CD14-positive monocyte (primary cell): ENCODE results near the gene UBR3. TPM values are rescaled to one million over a fixed set of nuclear protein-coding genes. Genes with fewer than 3 reads are reported as not detected.

Source experiments
- DNase-seq, 3 donors: peaks; one replicate each; pipeline ENCODE4 v3.0.0-alpha.2; 2011 to 2022
- H2AFZ ChIP-seq: 2 replicates; pipeline ENCODE4 v1.6.0; 2012; ENCODE audit warnings: mild to moderate bottlenecking, low read depth, low read length, inconsistent platforms; ENCODE audit not compliant: insufficient read depth, poor library complexity, severe bottlenecking
- H3K27ac ChIP-seq, 2 donors: 1 replicate in 1 of 2; 2 replicates in 1 of 2; pipeline ENCODE4 v1.5.1; 2012 to 2013; ENCODE audit warnings: low read length in 2 of 2, control low read depth in 1 of 2, inconsistent platforms in 1 of 2, low read depth in 1 of 2, mild to moderate bottlenecking in 1 of 2
- H3K27me3 ChIP-seq, 2 donors: one replicate each; pipeline versions ENCODE4 v1.6.0 to v1.6.1; 2011 to 2013; ENCODE audit warnings: low read length in 2 of 2; ENCODE audit not compliant: control insufficient read depth in 2 of 2, insufficient read depth in 2 of 2
- H3K36me3 ChIP-seq, 2 donors: replicated peaks in 1 of 2; 1 replicate in 1 of 2; 2 replicates in 1 of 2; pipeline versions ENCODE4 v1.5.1 to v1.6.1; 2012 to 2013; ENCODE audit warnings: low read length in 2 of 2, control low read depth in 1 of 2, inconsistent platforms in 1 of 2, mild to moderate bottlenecking in 1 of 2; ENCODE audit not compliant: insufficient read depth in 2 of 2, control insufficient read depth in 1 of 2
- H3K4me1 ChIP-seq, 2 donors: 1 replicate in 1 of 2; 2 replicates in 1 of 2; pipeline versions ENCODE4 v1.5.1 to v1.6.1; 2012 to 2013; ENCODE audit warnings: low read length in 2 of 2, control low read depth in 1 of 2, inconsistent platforms in 1 of 2, mild to moderate bottlenecking in 1 of 2, moderate library complexity in 1 of 2; ENCODE audit not compliant: insufficient read depth in 2 of 2, control insufficient read depth in 1 of 2
- H3K4me2 ChIP-seq: replicated peaks from 2 replicates; pipeline ENCODE3; 2012; ENCODE audit warnings: low read length, moderate library complexity, mild to moderate bottlenecking; ENCODE audit not compliant: poor library complexity, severe bottlenecking; ENCODE audit errors: extremely low read depth
- H3K4me3 ChIP-seq, 3 experiments: fragments of 200-600 bp in 1 of 3; sonication (generic) in 1 of 3; replicated peaks in 1 of 3; 1 replicate in 2 of 3; 2 replicates in 1 of 3; pipeline ENCODE4 v1.5.1; 2011 to 2013; ENCODE audit warnings: low read length in 3 of 3, mild to moderate bottlenecking in 3 of 3, control low read depth in 2 of 3, low read depth in 2 of 3, inconsistent platforms in 1 of 3, moderate library complexity in 1 of 3
- H3K79me2 ChIP-seq: 2 replicates; pipeline ENCODE4 v1.6.0; 2012; ENCODE audit warnings: mild to moderate bottlenecking, control low read depth, inconsistent platforms, low read length, moderate library complexity; ENCODE audit not compliant: insufficient read depth
- H3K9ac ChIP-seq: 2 replicates; pipeline ENCODE4 v1.6.0; 2017; ENCODE audit warnings: low read length, mild to moderate bottlenecking; ENCODE audit not compliant: insufficient read depth, poor library complexity, severe bottlenecking
- H3K9me3 ChIP-seq, 2 donors: replicated peaks in 1 of 2; 1 replicate in 1 of 2; 2 replicates in 1 of 2; pipeline versions ENCODE4 v1.5.1 to v1.6.1; 2012 to 2013; ENCODE audit warnings: low read length in 2 of 2, control low read depth in 1 of 2; ENCODE audit not compliant: control insufficient read depth in 1 of 2, insufficient read depth in 1 of 2
- H4K20me1 ChIP-seq: 2 replicates; pipeline ENCODE4 v1.6.0; 2012; ENCODE audit warnings: mild to moderate bottlenecking, low read length, control low read depth, moderate library complexity; ENCODE audit not compliant: insufficient read depth
- H3K27ac Mint-ChIP-seq, 7 donors: one replicate each; pipeline ENCODE4 v1.8.0; 2020; ENCODE audit warnings: mild to moderate bottlenecking in 7 of 7, mixed read lengths in 7 of 7, moderate library complexity in 6 of 7, inconsistent platforms in 2 of 7
- H3K27me3 Mint-ChIP-seq, 3 donors: one replicate each; pipeline ENCODE4 v1.8.0; 2021 to 2022; ENCODE audit warnings: low read depth in 3 of 3, mild to moderate bottlenecking in 3 of 3, mixed read lengths in 3 of 3, moderate library complexity in 3 of 3, inconsistent platforms in 1 of 3
- H3K36me3 Mint-ChIP-seq, 2 donors: one replicate each; pipeline ENCODE4 v1.8.0; 2020; ENCODE audit warnings: mixed read lengths in 2 of 2, inconsistent platforms in 1 of 2, mild to moderate bottlenecking in 1 of 2
- H3K4me1 Mint-ChIP-seq: one replicate; pipeline ENCODE4 v1.8.0; 2020; ENCODE audit warnings: mild to moderate bottlenecking, mixed read lengths
- H3K4me3 Mint-ChIP-seq, 2 donors: one replicate each; pipeline ENCODE4 v1.8.0; 2020; ENCODE audit warnings: mild to moderate bottlenecking in 2 of 2, mixed read lengths in 2 of 2, moderate library complexity in 1 of 2
- H3K9me3 Mint-ChIP-seq, 7 donors: one replicate each; pipeline ENCODE4 v1.8.0; 2020 to 2022; ENCODE audit warnings: mixed read lengths in 7 of 7, mild to moderate bottlenecking in 6 of 7, moderate library complexity in 6 of 7, inconsistent platforms in 2 of 7
- CTCF ChIP-seq: fragments of 200-600 bp; IDR thresholded peaks from one replicate; pipeline ENCODE4 v1.8.0; 2022; ENCODE audit warnings: antibody characterized with exemption, mild to moderate bottlenecking
- WGBS: methylation state at CpG from one replicate; pipeline ENCODE4 v1.1.5; 2013; ENCODE audit warnings: missing lambda C conversion rate; ENCODE audit not compliant: insufficient coverage; 5-methylcytosine and 5-hydroxymethylcytosine counted together
- intact Hi-C, 2 donors: fragments of 100-400 bp; cut with micrococcal nuclease; formaldehyde crosslinking; loops; one replicate each; pipeline versions ENCODE4 v1.15.0 to v1.15.1; 2023
- polyA plus RNA-seq, 3 donors: library from polyadenylated mRNA; depleted of rRNA in 1 of 3; unstranded in 2 of 3; stranded (reverse) in 1 of 3; fragments of 300-500 nt in 2 of 3; fragments of >200 nt in 1 of 3; fragmentation: Illumina TruSeq in 2 of 3; gene quantifications; 1 replicate in 2 of 3; 2 replicates in 1 of 3; pipeline ENCODE4 v1.2.3, GENCODE V29; 2012 to 2021

The UBR3 gene
- polyA plus RNA-seq, 3 donors = 4.3 to 10.7 (median 4.7) TPM

- Histone ChIP-seq H4K20me1 (no peaks in the 10 kb centered on the region), H2AFZ (no peak overlapping the region), H3K4me3 (no peak overlapping the region), H3K36me3 (peaks cover 34 to 59% of the 10 kb centered on the region in 2 donors), H3K27me3 (no peaks in the 10 kb centered on the region), H3K79me2 (no peaks in the 10 kb centered on the region), H3K27ac (no peak overlapping the region), H3K4me2 (no peak overlapping the region), H3K4me1 (no peaks in the 10 kb centered on the region), H3K9ac (no peak overlapping the region), H3K9me3 (peaks cover 0 to 10% of the 10 kb centered on the region in 2 donors)
- intact Hi-C loops = no loop called here
- H3K4me1 Mint-ChIP-seq = no peaks in the 10 kb centered on the region
- no peak for TF ChIP-seq CTCF
- no peak overlapping the region for H3K27ac Mint-ChIP-seq
- no peaks in the 10 kb centered on the region for H3K27me3 Mint-ChIP-seq
- peaks cover 54 to 55% of the 10 kb centered on the region in 2 donors for H3K36me3 Mint-ChIP-seq
- H3K9me3 Mint-ChIP-seq = peaks cover 4 to 20% (median 10%) of the 10 kb centered on the region in 7 donors
- WGBS = no CpG with 5 or more reads among the region's 4 CpGs
- DNase-seq = no peak
- H3K4me3 Mint-ChIP-seq = no peak overlapping the region
Observed at GRCh38 chr2:169999054-169999453, 171.8 kb downstream of the UBR3 start.

- intact Hi-C loops = no loop called here
- peaks cover 58 to 62% of the 10 kb centered on the region in 2 donors for H3K36me3 Mint-ChIP-seq
- no peak for DNase-seq
- H4K20me1 ChIP-seq = no peaks in the 10 kb centered on the region
- no peak for TF ChIP-seq CTCF
- H3K27ac ChIP-seq = no peak overlapping the region
- WGBS = no CpG with 5 or more reads among the region's 1 CpG
- H3K27me3 Mint-ChIP-seq = no peaks in the 10 kb centered on the region
- no peak overlapping the region for H2AFZ ChIP-seq
- peaks cover 0 to 7% of the 10 kb centered on the region in 2 donors for H3K9me3 ChIP-seq
- no peaks in the 10 kb centered on the region for H3K79me2 ChIP-seq
- no peaks in the 10 kb centered on the region for H3K4me1 ChIP-seq
- no peak overlapping the region for H3K27ac Mint-ChIP-seq
- H3K9me3 Mint-ChIP-seq = peaks cover 0 to 10% (median 5%) of the 10 kb centered on the region in 7 donors
- H3K27me3 ChIP-seq = no peaks in the 10 kb centered on the region
- no peak overlapping the region for H3K4me3 Mint-ChIP-seq
- no peak overlapping the region for H3K4me3 ChIP-seq
- H3K4me2 ChIP-seq = no peak overlapping the region
- no peak overlapping the region for H3K9ac ChIP-seq
- peaks cover 10% of the 10 kb centered on the region for H3K4me1 Mint-ChIP-seq
- peaks cover 42 to 60% of the 10 kb centered on the region in 2 donors for H3K36me3 ChIP-seq
Observed at GRCh38 chr2:170002096-170002495, 174.8 kb downstream of the UBR3 start.
